ENCODE data around the gene PARVB.

The PARVB gene

GRCh38 chr22:44211946-44212930, 188.1 kb downstream of the PARVB start:
- Histone ChIP-seq H4K8ac (ENCODE audit: low read depth, low read length) (no peak overlapping the region), H2BK15ac (ENCODE audit: low read length) (no peak overlapping the region), H2AK5ac (ENCODE audit: low read depth, low read length) (peak overlapping the region; percentile 15), H2BK12ac (ENCODE audit: low read length) (no peak overlapping the region), H3K4me2 (ENCODE audit: insufficient read depth, low read length, poor library complexity, severe bottlenecking) (no peak overlapping the region), H2AFZ (ENCODE audit: low read length) (no peak overlapping the region), H3K79me1 (ENCODE audit: low read depth, low read length) (no peaks in the 10 kb centered on the region), H2BK120ac (ENCODE audit: low read depth, low read length) (no peak overlapping the region), H3K4ac (ENCODE audit: low read length) (no peak overlapping the region), H3K4me1 (ENCODE audit: control insufficient read depth in 2 of 2, insufficient read depth in 1 of 2, low read depth in 1 of 2, low read length in 2 of 2) (peaks cover 0 to 5% of the 10 kb centered on the region in 2 donors), H3K9me3 (replicated peaks in 1 of 2; ENCODE audit: control insufficient read depth in 2 of 2, insufficient read depth in 1 of 2, low read depth in 1 of 2, low read length in 2 of 2) (peaks cover 0 to 4% of the 10 kb centered on the region in 2 donors), H2BK5ac (ENCODE audit: low read length) (no peak overlapping the region), H3K23ac (ENCODE audit: low read depth, low read length, poor library complexity) (no peak overlapping the region), H4K91ac (ENCODE audit: low read depth, low read length, poor library complexity) (no peak overlapping the region), H3K36me3 (replicated peaks in 1 of 2; ENCODE audit: control insufficient read depth in 2 of 2, insufficient read depth in 2 of 2, low read length in 2 of 2) (no peaks in the 10 kb centered on the region), H3K18ac (ENCODE audit: low read length) (peak overlapping the region; percentile 3), H3K9ac (ENCODE audit: low read depth, low read length, poor library complexity) (no peak overlapping the region), H3K4me3 (ENCODE audit: low read length in 2 of 2) (no peak overlapping the region), H3K14ac (ENCODE audit: low read length) (no peak overlapping the region), H3K27me3 (ENCODE audit: control insufficient read depth in 3 of 3, insufficient read depth in 3 of 3, low read depth in 1 of 3, low read length in 3 of 3) (no peaks in the 10 kb centered on the region), H3K27ac (replicated peaks; ENCODE audit: low read length) (no peak overlapping the region)
- no peak for DNase-seq (ENCODE audit: low spot score)
- WGBS, 2 donors (ENCODE audit: extremely low coverage in 2 of 2, insufficient read length in 2 of 2, insufficient replicate concordance in 1 of 2): no CpG with 5 or more reads among the region's 12 CpGs

GRCh38 chr22:44212936-44213335, 188.8 kb downstream of the PARVB start:
- no peak overlapping the region for H3K4ac ChIP-seq (ENCODE audit: low read length)
- no peak for DNase-seq (ENCODE audit: low spot score)
- H3K9me3 ChIP-seq (replicated peaks in 1 of 2; ENCODE audit: control insufficient read depth in 2 of 2, insufficient read depth in 1 of 2, low read depth in 1 of 2, low read length in 2 of 2): peaks cover 0 to 4% of the 10 kb centered on the region in 2 donors
- H2AK5ac ChIP-seq (ENCODE audit: low read depth, low read length): no peak overlapping the region
- no peak overlapping the region for H2BK5ac ChIP-seq (ENCODE audit: low read length)
- H4K8ac ChIP-seq (ENCODE audit: low read depth, low read length): no peak overlapping the region
- no CpG with 5 or more reads among the region's 1 CpG for WGBS, 2 donors (ENCODE audit: extremely low coverage in 2 of 2, insufficient read length in 2 of 2, insufficient replicate concordance in 1 of 2)
- H2BK120ac ChIP-seq (ENCODE audit: low read depth, low read length): no peak overlapping the region
- no peak overlapping the region for H3K27ac ChIP-seq (replicated peaks; ENCODE audit: low read length)
- no peaks in the 10 kb centered on the region for H3K36me3 ChIP-seq (replicated peaks in 1 of 2; ENCODE audit: control insufficient read depth in 2 of 2, insufficient read depth in 2 of 2, low read length in 2 of 2)
- H2BK15ac ChIP-seq (ENCODE audit: low read length): no peak overlapping the region
- H3K23ac ChIP-seq (ENCODE audit: low read depth, low read length, poor library complexity): no peak overlapping the region
- no peaks in the 10 kb centered on the region for H3K79me1 ChIP-seq (ENCODE audit: low read depth, low read length)
- H3K27me3 ChIP-seq (ENCODE audit: control insufficient read depth in 3 of 3, insufficient read depth in 3 of 3, low read depth in 1 of 3, low read length in 3 of 3): no peaks in the 10 kb centered on the region
- no peak overlapping the region for H2BK12ac ChIP-seq (ENCODE audit: low read length)
- peaks cover 0 to 5% of the 10 kb centered on the region in 2 donors for H3K4me1 ChIP-seq (ENCODE audit: control insufficient read depth in 2 of 2, insufficient read depth in 1 of 2, low read depth in 1 of 2, low read length in 2 of 2)
- no peak overlapping the region for H4K91ac ChIP-seq (ENCODE audit: low read depth, low read length, poor library complexity)
- no peak overlapping the region for H3K14ac ChIP-seq (ENCODE audit: low read length)
- H3K9ac ChIP-seq (ENCODE audit: low read depth, low read length, poor library complexity): no peak overlapping the region
- H3K4me2 ChIP-seq (ENCODE audit: insufficient read depth, low read length, poor library complexity, severe bottlenecking): no peak overlapping the region
- H2AFZ ChIP-seq (ENCODE audit: low read length): no peak overlapping the region
- H3K4me3 ChIP-seq (ENCODE audit: low read length in 2 of 2): no peak overlapping the region
- no peak overlapping the region for H3K18ac ChIP-seq (ENCODE audit: low read length)

GRCh38 chr22:44213489-44214043, 189.5 kb downstream of the PARVB start:
- 100% methylated on average over 1 of the region's 3 CpGs; no CpG with 5 or more reads in 1 of the 2 donors for WGBS, 2 donors (ENCODE audit: extremely low coverage in 2 of 2, insufficient read length in 2 of 2, insufficient replicate concordance in 1 of 2)
- Histone ChIP-seq H3K4me1 (ENCODE audit: control insufficient read depth in 2 of 2, insufficient read depth in 1 of 2, low read depth in 1 of 2, low read length in 2 of 2) (peaks cover 0 to 5% of the 10 kb centered on the region in 2 donors), H3K18ac (ENCODE audit: low read length) (no peak overlapping the region), H2AFZ (ENCODE audit: low read length) (no peak overlapping the region), H3K79me1 (ENCODE audit: low read depth, low read length) (no peaks in the 10 kb centered on the region), H2AK5ac (ENCODE audit: low read depth, low read length) (no peak overlapping the region), H4K8ac (ENCODE audit: low read depth, low read length) (no peak overlapping the region), H2BK15ac (ENCODE audit: low read length) (no peak overlapping the region), H4K91ac (ENCODE audit: low read depth, low read length, poor library complexity) (no peak overlapping the region), H3K27ac (replicated peaks; ENCODE audit: low read length) (no peak overlapping the region), H2BK5ac (ENCODE audit: low read length) (no peak overlapping the region), H2BK12ac (ENCODE audit: low read length) (no peak overlapping the region), H3K4me3 (ENCODE audit: low read length in 2 of 2) (peak overlapping the region in 1 of 2 donors; percentile 7), H3K9me3 (replicated peaks in 1 of 2; ENCODE audit: control insufficient read depth in 2 of 2, insufficient read depth in 1 of 2, low read depth in 1 of 2, low read length in 2 of 2) (peaks cover 0 to 4% of the 10 kb centered on the region in 2 donors), H3K23ac (ENCODE audit: low read depth, low read length, poor library complexity) (no peak overlapping the region), H3K9ac (ENCODE audit: low read depth, low read length, poor library complexity) (no peak overlapping the region), H3K36me3 (replicated peaks in 1 of 2; ENCODE audit: control insufficient read depth in 2 of 2, insufficient read depth in 2 of 2, low read length in 2 of 2) (no peaks in the 10 kb centered on the region), H3K14ac (ENCODE audit: low read length) (no peak overlapping the region), H3K4me2 (ENCODE audit: insufficient read depth, low read length, poor library complexity, severe bottlenecking) (no peak overlapping the region), H2BK120ac (ENCODE audit: low read depth, low read length) (no peak overlapping the region), H3K4ac (ENCODE audit: low read length) (no peak overlapping the region), H3K27me3 (ENCODE audit: control insufficient read depth in 3 of 3, insufficient read depth in 3 of 3, low read depth in 1 of 3, low read length in 3 of 3) (no peaks in the 10 kb centered on the region)
- no peak for DNase-seq (ENCODE audit: low spot score)

- no CpG with 5 or more reads among the region's 3 CpGs for WGBS, 2 donors (ENCODE audit: extremely low coverage in 2 of 2, insufficient read length in 2 of 2, insufficient replicate concordance in 1 of 2)
Measured at GRCh38 chr22:44214187-44214586, 190.1 kb downstream of the PARVB start.

More at GRCh38 chr22:44214187-44214586, 190.1 kb downstream of the PARVB start:
- no peak overlapping the region for H2AFZ ChIP-seq (ENCODE audit: low read length)
- no peaks in the 10 kb centered on the region for H3K79me1 ChIP-seq (ENCODE audit: low read depth, low read length)
- peaks cover 0 to 5% of the 10 kb centered on the region in 2 donors for H3K4me1 ChIP-seq (ENCODE audit: control insufficient read depth in 2 of 2, insufficient read depth in 1 of 2, low read depth in 1 of 2, low read length in 2 of 2)
- H4K91ac ChIP-seq (ENCODE audit: low read depth, low read length, poor library complexity): no peak overlapping the region
- no peak overlapping the region for H3K18ac ChIP-seq (ENCODE audit: low read length)
- H2AK5ac ChIP-seq (ENCODE audit: low read depth, low read length): no peak overlapping the region
- peak overlapping the region in 1 of 2 donors; percentile 7 for H3K4me3 ChIP-seq (ENCODE audit: low read length in 2 of 2)
- no peak overlapping the region for H3K27ac ChIP-seq (replicated peaks; ENCODE audit: low read length)
- peaks cover 0 to 4% of the 10 kb centered on the region in 2 donors for H3K9me3 ChIP-seq (replicated peaks in 1 of 2; ENCODE audit: control insufficient read depth in 2 of 2, insufficient read depth in 1 of 2, low read depth in 1 of 2, low read length in 2 of 2)
- no peak overlapping the region for H3K14ac ChIP-seq (ENCODE audit: low read length)
- no peak overlapping the region for H2BK15ac ChIP-seq (ENCODE audit: low read length)
- no peak overlapping the region for H3K4ac ChIP-seq (ENCODE audit: low read length)
- no peak for DNase-seq (ENCODE audit: low spot score)
- H3K23ac ChIP-seq (ENCODE audit: low read depth, low read length, poor library complexity): no peak overlapping the region
- no peak overlapping the region for H2BK12ac ChIP-seq (ENCODE audit: low read length)
- H2BK120ac ChIP-seq (ENCODE audit: low read depth, low read length): no peak overlapping the region
- H3K4me2 ChIP-seq (ENCODE audit: insufficient read depth, low read length, poor library complexity, severe bottlenecking): no peak overlapping the region
- H3K27me3 ChIP-seq (ENCODE audit: control insufficient read depth in 3 of 3, insufficient read depth in 3 of 3, low read depth in 1 of 3, low read length in 3 of 3): no peaks in the 10 kb centered on the region
- no peak overlapping the region for H2BK5ac ChIP-seq (ENCODE audit: low read length)
- no peaks in the 10 kb centered on the region for H3K36me3 ChIP-seq (replicated peaks in 1 of 2; ENCODE audit: control insufficient read depth in 2 of 2, insufficient read depth in 2 of 2, low read length in 2 of 2)
- no peak overlapping the region for H4K8ac ChIP-seq (ENCODE audit: low read depth, low read length)
- no peak overlapping the region for H3K9ac ChIP-seq (ENCODE audit: low read depth, low read length, poor library complexity)

All from neuronal stem cell (in vitro differentiated cells).